A673 (cell line): Measurements from ENCODE around the gene ZNF516. TPM values are rescaled to one million over a fixed set of nuclear protein-coding genes. Genes with fewer than 3 reads are reported as not detected.

ENCODE experiments used
- BruUV-seq: library from RNA; stranded (reverse); fragments of 400-500 nt; replicated peaks from 2 replicates; lab custom pipeline; 2021; lab: Mats Ljungman, UMichigan
- CTCF ChIA-PET: fragments of 300-600 bp; sonication (Branson Sonifier 250); formaldehyde crosslinking; loops from one replicate; lab custom pipeline; 2022; ENCODE audit warnings: antibody characterized with exemption; lab: Charles Lee
- POLR2A ChIA-PET: fragments of 300-600 bp; sonication (Branson Sonifier 250); formaldehyde crosslinking; loops from one replicate; lab custom pipeline; 2022; ENCODE audit warnings: antibody characterized with exemption; ENCODE audit not compliant: low non-redundant PET; lab: Charles Lee
- DNase-seq: peaks from one replicate; pipeline ENCODE4 v3.0.0-alpha.2; 2015; ENCODE audit warnings: low spot score
- H3K27ac ChIP-seq: fragments of 200-600 bp; sonication (generic); 2 replicates; pipeline ENCODE4 v1.5.1; 2016; ENCODE audit warnings: mixed run types, low read depth, mild to moderate bottlenecking, mixed read lengths, antibody characterized with exemption, low read length; ENCODE audit not compliant: poor library complexity, severe bottlenecking
- H3K27me3 ChIP-seq: fragments of 200-600 bp; sonication (generic); replicated peaks from 2 replicates; pipeline ENCODE4 v1.6.1; 2017; ENCODE audit warnings: mixed run types, low read depth, mild to moderate bottlenecking, mixed read lengths, antibody characterized with exemption, low read length; ENCODE audit not compliant: insufficient read depth, poor library complexity
- H3K36me3 ChIP-seq: fragments of 200-600 bp; sonication (generic); 2 replicates; pipeline ENCODE4 v1.6.1; 2016; ENCODE audit warnings: mixed run types, mild to moderate bottlenecking, mixed read lengths, antibody characterized with exemption, low read length; ENCODE audit not compliant: insufficient read depth, poor library complexity, severe bottlenecking
- H3K4me1 ChIP-seq: fragments of 200-600 bp; sonication (generic); 2 replicates; pipeline ENCODE4 v1.6.1; 2017; ENCODE audit warnings: mixed run types, mild to moderate bottlenecking, mixed read lengths, antibody characterized with exemption, low read length; ENCODE audit not compliant: insufficient read depth, poor library complexity, severe bottlenecking
- H3K4me3 ChIP-seq: fragments of 200-600 bp; sonication (generic); 2 replicates; pipeline ENCODE4 v1.5.1; 2016; ENCODE audit warnings: low read depth, mixed run types, mild to moderate bottlenecking, mixed read lengths, low read length; ENCODE audit not compliant: poor library complexity, severe bottlenecking
- H3K9me3 ChIP-seq: fragments of 200-600 bp; sonication (generic); 2 replicates; pipeline ENCODE4 v1.6.1; 2016; ENCODE audit warnings: mixed run types, low read depth, mild to moderate bottlenecking, mixed read lengths, antibody characterized with exemption, low read length; ENCODE audit not compliant: poor library complexity, severe bottlenecking
- EZH2 ChIP-seq: fragments of 200-600 bp; sonication (generic); IDR thresholded peaks from 2 replicates; pipeline ENCODE4 v1.6.1; 2017; ENCODE audit warnings: borderline replicate concordance, low read depth, mild to moderate bottlenecking, mixed read lengths, antibody characterized with exemption, low read length; ENCODE audit not compliant: poor library complexity, severe bottlenecking
- intact Hi-C: fragments of 100-400 bp; cut with micrococcal nuclease; formaldehyde crosslinking; loops from one replicate; pipeline ENCODE4 v1.10.0; 2022; ENCODE audit not compliant: unreplicated experiment
- total RNA-seq: library from RNA; stranded (reverse); gene quantifications from 2 replicates; pipeline ENCODE4 v1.2.3, GENCODE V29; 2021
- TF ChIP-seq, protein P1 (sequence below): fragments of 300-800, 200-600 bp; sonication (generic); conservative IDR thresholded peaks from 2 replicates; pipeline ENCODE4 v1.5.1; 2017; ENCODE audit warnings: low read depth, mild to moderate bottlenecking, antibody characterized with exemption, low read length, moderate library complexity, mixed read lengths

Gene ZNF516
- total RNA-seq, 1 experiment from 2014 or later: 32.3 TPM

DNA sequence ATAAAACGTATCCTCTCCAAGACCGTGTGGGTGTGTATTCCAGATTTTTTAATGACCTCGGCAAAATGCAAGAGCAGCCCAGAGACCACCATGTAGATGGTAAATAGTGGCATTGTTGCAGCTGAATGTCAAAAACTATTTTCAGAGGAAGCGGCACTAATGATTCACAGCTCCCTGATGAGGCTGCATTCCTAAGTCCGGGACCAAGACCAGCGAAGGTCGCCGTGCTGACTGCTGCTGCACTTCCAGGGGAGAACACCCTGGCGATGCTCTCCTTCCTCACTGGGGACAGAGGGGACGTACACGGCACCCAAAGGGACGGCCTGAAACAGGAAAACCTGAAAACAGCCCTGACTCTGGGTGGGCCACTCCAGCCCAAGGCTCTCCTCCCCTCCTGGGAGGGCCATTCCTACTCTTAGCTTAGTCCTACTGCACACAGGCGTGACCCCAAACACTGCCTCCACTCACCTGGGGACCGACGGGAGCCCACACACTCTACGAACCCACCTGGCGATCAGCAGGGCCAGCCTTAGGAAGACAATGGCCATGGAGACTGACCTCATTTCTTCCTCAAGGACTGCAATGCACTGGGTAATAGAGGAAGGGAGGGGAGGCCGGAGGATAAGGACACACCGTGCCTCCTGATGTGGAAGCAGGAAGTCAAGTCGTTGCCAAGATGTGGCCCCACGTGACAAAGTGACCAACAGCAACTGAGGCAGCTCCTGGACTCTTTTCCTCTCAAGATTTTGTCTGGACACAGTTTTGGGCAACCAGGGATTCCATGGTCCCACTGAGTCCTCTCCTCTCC is 82.8 kb downstream of the ZNF516 start:
- Histone ChIP-seq H3K27ac (no peak overlapping the region), H3K27me3 (no peaks in the 10 kb centered on the region), H3K4me3 (no peak overlapping the region), H3K9me3 (no peaks in the 10 kb centered on the region), H3K36me3 (no peaks in the 10 kb centered on the region), H3K4me1 (no peaks in the 10 kb centered on the region)
- ChIA-PET POLR2A (no interaction called here), CTCF (no interaction called here)
- intact Hi-C loops: no loop called here
- no peak for TF ChIP-seq EZH2
- TF ChIP-seq, protein P1, sequence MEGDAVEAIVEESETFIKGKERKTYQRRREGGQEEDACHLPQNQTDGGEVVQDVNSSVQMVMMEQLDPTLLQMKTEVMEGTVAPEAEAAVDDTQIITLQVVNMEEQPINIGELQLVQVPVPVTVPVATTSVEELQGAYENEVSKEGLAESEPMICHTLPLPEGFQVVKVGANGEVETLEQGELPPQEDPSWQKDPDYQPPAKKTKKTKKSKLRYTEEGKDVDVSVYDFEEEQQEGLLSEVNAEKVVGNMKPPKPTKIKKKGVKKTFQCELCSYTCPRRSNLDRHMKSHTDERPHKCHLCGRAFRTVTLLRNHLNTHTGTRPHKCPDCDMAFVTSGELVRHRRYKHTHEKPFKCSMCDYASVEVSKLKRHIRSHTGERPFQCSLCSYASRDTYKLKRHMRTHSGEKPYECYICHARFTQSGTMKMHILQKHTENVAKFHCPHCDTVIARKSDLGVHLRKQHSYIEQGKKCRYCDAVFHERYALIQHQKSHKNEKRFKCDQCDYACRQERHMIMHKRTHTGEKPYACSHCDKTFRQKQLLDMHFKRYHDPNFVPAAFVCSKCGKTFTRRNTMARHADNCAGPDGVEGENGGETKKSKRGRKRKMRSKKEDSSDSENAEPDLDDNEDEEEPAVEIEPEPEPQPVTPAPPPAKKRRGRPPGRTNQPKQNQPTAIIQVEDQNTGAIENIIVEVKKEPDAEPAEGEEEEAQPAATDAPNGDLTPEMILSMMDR: no peak
- no peak for DNase-seq
- no TSS peak for BruUV-seq

DNA sequence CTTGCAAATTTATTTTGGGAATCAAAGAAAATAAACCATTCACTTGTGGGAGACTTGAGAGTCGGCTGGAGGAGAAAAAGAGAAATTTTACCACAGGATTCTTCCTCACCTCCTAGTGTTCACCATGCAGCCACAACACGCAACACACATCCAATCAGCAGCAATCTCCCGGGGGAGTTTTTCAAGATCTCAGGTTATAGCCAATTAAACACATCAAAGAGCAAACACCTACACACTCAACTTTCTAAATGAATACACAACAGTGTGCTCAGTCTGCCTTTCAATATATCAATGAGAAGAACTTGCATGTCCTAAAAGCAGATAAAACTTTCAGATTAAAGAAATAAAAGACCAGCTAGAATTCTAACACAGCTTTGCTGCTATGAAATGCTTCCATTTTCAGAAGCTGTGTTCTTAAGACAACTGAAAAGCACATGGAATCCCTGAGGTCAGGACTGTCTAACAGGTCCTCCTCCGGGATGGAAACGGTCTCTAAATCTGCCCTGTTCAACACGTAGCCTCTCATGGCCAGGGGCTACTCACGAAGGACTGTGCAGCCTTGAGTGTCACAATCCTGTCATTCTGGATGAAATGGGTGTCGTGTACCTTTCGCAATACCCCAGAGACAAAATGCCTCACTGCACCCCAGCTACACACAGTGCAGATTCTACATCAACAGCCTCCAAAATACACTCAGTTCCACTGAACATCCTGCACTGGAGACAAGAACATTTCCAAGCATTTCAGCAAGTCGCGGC is 84.2 kb downstream of the ZNF516 start:
- Histone ChIP-seq H3K27ac (no peak overlapping the region), H3K4me1 (no peaks in the 10 kb centered on the region), H3K9me3 (no peaks in the 10 kb centered on the region), H3K4me3 (no peak overlapping the region), H3K27me3 (no peaks in the 10 kb centered on the region), H3K36me3 (no peaks in the 10 kb centered on the region)
- intact Hi-C loops: no loop called here
- BruUV-seq: no TSS peak
- ChIA-PET POLR2A (no interaction called here), CTCF (interaction anchor here (0.6 kb wide), 1 partner anchor 209 kb away, joined by 8 read pairs; no protein-coding TSS in a partner anchor)
- TF ChIP-seq, protein P1: no peak
- TF ChIP-seq EZH2: no peak
- no peak for DNase-seq

DNA sequence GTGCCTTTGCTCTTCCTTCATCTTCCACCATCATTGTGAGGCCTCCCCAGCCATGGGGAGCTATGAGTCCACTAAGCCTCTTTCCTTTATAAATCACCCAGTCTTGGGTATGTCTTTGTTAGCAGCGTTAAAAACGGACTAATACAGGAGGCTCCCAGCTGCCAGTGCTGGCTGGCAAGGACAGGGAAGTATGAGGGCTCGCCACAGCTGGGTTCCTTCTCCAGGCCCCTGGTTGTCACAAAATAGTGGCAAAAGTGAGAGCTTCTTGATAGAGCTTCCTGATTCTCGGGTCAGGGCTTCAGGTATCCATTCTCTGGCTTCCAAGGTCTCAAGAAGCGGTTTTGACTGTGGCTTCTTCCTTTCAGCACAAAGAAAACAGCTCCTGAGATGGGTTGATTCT is 85.0 kb downstream of the ZNF516 start:
- no peaks in the 10 kb centered on the region for H3K4me1 ChIP-seq
- no peak overlapping the region for H3K27ac ChIP-seq
- TF ChIP-seq EZH2: no peak
- TF ChIP-seq, protein P1: no peak
- no peak overlapping the region for H3K4me3 ChIP-seq
- no peaks in the 10 kb centered on the region for H3K36me3 ChIP-seq
- H3K9me3 ChIP-seq: no peaks in the 10 kb centered on the region
- intact Hi-C loops: no loop called here
- POLR2A ChIA-PET: no interaction called here
- CTCF ChIA-PET: interaction anchor here (0.6 kb wide), 1 partner anchor 210 kb away, joined by 8 read pairs; no protein-coding TSS in a partner anchor
- no peak for DNase-seq
- no peaks in the 10 kb centered on the region for H3K27me3 ChIP-seq
- BruUV-seq: no TSS peak
